SK-N-MC (cell line): ENCODE measurements around the gene ORC2.

Experiments
- EZH2 ChIP-seq: fragments of 200-600 bp; sonication (generic); IDR thresholded peaks from one replicate; pipeline ENCODE4 v1.6.1; 2017; ENCODE audit warnings: antibody characterized with exemption
- POLR2AphosphoS5 ChIP-seq: IDR thresholded peaks from 2 replicates; pipeline ENCODE4 v1.6.1; 2012; ENCODE audit warnings: mild to moderate bottlenecking, low read depth, low read length, borderline replicate concordance

DNA sequence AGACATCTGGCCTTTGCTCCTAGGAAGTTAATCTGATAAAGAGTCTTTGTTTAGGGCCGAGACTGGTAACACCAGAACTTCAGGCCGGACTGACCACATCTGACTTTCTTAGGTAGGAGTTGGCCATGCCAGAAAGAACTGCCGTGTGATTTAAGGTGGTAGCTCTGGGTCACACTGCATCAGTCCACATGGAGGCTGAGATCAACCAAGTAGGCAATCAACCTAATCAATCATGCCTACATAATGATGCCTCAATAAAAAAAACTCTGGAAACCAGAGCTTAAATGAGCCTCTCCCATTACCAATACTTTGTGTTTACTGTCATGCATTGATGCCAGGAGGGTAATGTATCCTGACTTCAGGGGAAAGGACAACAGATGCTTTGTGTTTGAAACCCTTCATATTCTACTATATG is 44.1 kb upstream of the ORC2 start:
- TF ChIP-seq EZH2, result no peak
- TF ChIP-seq POLR2AphosphoS5, result no peak
